HG02852 (cell line): ENCODE results near the gene PRPSAP2.
"Not testable (repeated sequence)": the region's sequence is repeated elsewhere in the genome, so short reads cannot be mapped to it uniquely, and the experiment has no call there.

ENCODE experiments used
- ATAC-seq: cut with Tn5 transposase; IDR thresholded peaks from one replicate; pipeline ENCODE4 v1.9.1; 2021; ENCODE audit warnings: mild to moderate bottlenecking, moderate library complexity; ENCODE audit not compliant: unreplicated experiment

PRPSAP2 gene

GRCh38 chr17:18937981-18938691, 80.2 kb downstream of the PRPSAP2 start:
- no peak for ATAC-seq

DNA sequence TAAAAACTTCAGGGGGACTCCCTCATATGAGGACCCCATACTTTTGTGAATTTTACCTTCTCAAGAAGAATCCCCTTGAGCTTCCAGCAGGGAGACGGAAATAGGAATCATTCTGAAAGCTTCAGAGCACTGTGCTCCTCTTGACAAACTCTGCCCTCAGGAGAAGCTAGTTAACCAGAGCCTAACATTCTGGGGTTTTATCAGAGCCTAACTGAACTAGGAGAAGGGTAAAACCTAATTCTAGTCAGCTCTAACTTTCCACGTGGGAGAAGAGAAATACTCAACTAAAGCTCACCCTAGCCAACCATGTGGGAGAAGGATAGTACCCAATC, 80.7 kb downstream of the PRPSAP2 start:
- ATAC-seq, result no peak

- ATAC-seq, result no peak
Measured at GRCh38 chr17:18944646-18945045, 86.7 kb downstream of the PRPSAP2 start.

DNA sequence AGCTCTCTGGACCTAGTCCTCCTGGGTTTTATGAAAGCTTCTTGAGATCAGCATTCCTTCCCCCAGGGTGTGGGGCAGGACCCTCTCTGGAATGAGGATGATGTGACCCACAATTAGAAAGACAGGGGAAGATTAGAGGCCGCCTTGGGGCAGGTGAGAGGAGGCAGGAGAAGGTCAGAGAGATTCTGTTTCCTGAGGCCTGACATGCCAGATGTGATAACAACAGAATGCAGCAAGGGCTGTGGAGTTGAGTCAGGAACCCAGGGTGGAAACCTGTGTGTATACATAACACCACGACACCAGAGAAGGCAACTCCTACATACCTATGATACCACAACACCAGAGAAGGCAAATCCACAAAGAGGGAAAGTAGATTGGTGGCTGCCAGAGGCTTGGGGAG, 88.6 kb downstream of the PRPSAP2 start:
- ATAC-seq, result no peak

DNA sequence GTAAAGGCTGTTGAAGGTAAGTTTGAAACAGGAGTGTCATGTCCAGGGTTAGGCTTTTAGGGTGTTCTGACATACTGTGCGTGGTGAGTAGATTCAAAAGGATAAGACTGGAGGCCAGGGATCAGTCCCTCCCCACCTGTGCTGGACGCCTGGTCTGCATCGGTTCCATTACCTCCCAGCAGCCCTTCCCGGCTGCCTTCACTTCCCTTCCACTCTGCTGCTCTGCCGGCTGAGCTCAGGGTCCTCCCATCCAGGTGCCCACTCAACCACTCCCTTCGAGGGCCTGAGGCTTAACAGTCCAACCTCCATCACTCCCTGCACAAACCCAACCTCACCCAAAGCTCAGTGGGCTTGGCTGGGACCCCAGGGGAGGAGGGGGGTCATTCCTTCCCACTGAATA, 89.9 kb downstream of the PRPSAP2 start:
- ATAC-seq, result no peak

DNA sequence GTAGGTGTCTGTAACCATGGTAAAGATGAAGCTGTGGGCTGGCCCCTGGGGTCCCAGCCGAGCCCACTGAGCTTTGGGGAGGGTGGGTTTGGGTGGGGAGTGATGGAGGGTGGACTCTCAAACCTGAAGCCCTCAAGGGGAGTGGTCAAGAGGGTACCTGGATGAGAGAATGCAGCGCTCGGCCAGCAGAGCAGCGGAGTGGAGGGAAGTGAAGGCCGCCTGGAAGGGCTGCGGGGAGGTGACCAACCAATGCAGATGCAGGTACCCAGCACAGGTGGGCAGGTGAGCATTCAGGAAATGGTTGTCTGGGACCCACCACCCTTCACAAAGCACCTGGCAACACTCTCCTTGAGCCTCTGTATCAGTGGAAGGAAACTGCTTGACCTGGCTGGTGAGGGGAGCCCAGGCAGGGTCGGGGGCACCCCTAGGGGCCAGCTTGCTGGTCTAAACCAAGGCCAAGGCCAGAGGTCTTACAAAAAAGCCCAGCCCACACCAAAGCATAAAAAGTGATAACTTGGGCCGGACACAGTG, 90.6 kb downstream of the PRPSAP2 start:
- no peak for ATAC-seq

DNA sequence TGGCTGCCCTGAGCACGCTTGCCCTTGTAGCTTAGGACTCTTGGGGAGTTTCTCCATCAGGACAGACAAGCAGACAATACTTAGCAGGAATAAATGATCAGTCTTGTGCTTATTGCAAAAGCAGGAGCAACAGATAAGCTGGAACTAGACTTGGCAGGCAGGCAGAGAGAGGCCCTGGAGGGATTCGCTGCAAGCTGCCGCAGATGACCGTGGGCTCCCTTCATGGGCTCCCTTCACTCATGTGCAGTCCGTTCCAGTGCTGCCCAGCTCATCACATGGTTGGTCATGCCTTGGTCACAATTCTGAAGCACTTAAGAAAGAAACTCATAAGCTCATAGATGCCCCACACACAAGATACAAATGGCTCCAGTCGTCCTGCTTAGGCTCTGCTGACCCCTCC, 91.6 kb downstream of the PRPSAP2 start:
- ATAC-seq, result no peak

- no peak for ATAC-seq
Measured at GRCh38 chr17:18950346-18950745, 92.4 kb downstream of the PRPSAP2 start.

DNA sequence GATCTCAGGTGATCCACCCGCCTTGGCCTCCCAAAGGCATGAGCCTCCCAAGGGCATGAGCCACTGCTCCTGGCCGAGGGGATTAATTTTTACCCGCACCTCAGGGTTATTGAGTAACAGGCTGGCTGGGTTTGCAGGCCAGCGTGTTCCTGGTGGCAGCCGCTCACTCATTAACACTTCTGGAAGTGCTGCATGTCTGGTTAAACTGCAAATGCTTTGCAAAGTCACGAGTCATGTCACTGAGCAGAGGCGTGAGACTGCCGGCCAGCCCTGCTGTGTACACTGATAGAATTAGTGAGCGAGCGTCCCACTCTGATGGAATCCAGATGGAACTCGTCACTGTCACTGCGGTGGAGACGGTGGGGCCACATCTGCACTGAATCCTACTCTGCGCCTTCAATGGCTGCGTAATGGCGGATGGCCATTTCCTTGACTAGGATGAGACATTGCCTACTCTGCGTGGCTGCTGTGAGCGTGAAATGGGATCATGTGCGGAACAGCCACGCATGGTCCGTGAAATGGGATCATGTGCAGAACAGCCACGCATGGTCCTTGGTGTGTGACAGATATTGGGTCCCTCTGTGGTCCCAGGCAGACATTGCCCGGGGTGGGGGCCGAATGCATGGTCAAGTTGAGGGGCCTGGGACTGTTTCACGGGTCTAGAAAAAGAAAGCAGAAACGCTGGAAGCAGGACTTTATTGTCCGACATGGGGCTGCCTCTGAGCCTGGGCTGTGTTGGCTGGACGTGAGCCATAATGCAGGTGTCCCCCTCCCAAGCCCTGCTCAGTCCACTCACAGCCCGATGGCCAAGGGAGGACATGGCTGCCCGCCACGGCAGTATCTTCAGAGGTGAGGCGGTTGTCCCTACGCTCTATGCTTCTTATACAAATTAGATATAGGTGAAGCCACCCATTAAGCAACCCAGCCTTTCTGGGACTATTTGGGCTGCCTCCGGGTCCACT, 93.3 kb downstream of the PRPSAP2 start:
- ATAC-seq, result no peak

- ATAC-seq, result no peak
Measured at GRCh38 chr17:18951941-18952842, 94.3 kb downstream of the PRPSAP2 start, which contains the start of gene SLC5A10. TSS of gene SLC5A10 (plus strand) at chr17:18952165. CDS start at chr17:18952206, 41 bp downstream.

DNA sequence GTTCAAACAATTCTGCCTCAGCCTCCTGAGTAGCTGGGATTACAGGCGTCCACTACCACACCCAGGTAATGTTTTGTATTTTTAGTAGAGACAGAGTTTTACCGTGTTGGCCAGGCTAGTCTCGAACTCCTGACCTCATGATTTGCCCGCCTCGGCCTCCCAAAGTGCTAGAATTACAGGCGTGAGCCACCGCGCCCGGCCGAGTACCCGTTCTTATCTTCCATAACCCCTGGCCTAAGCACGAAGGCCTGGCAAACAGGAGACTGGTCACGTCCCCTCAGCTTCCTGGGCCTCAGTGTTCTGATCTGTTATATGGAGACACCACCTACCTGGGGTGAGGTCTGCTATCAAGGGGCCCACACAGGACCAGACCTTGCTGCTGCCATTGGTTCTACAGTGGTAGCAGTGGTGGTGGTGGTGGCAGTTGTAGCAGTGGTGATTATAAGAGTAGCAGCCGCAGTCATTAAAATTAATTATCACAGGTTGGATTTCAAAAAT, 95.3 kb downstream of the PRPSAP2 start:
- ATAC-seq, result no peak

- ATAC-seq, result no peak
Measured at GRCh38 chr17:18954321-18954720, 96.4 kb downstream of the PRPSAP2 start.

- ATAC-seq, result no peak
Measured at GRCh38 chr17:18955009-18955408, 97.1 kb downstream of the PRPSAP2 start.

GRCh38 chr17:18956021-18956420, 98.1 kb downstream of the PRPSAP2 start:
- not testable (repeated sequence) for ATAC-seq

DNA sequence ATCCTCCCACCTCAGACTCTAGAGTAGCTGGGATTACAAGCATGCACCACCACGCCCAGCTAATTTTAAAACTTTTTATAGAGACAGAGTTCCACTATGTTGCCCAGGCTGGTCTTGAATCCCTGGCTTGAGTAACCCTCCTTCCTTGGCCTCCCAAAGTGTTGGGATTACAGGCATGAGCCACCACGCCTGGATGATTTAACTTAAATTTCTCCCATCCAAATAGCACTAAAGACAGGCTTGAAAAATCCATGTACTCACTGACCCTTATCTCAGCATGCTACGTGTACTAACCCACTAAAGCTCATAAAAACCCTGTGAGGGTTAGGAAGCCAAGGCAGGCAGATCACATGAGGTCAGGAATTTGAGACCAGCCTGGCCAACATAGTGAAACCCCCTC, 98.7 kb downstream of the PRPSAP2 start:
- no peak for ATAC-seq

DNA sequence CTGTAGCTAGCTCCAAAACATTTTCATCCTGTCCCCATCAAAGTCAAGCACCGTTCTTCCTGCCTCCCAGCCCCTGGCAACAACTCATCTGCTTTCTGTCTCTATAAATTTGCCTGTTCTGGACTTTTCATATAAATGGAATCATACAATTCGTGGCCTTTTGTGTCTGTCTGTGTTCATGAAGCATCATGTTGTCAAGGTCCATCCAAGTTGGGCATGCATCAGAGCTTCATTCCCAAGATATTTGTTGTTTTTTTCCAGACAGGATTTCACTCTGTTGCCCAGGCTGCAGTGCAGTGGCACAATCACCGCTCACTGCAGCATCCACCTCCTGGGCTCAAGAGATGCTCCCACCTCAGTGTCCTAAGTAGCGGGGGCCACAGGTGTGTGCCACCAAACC, 99.9 kb downstream of the PRPSAP2 start:
- ATAC-seq, result no peak

DNA sequence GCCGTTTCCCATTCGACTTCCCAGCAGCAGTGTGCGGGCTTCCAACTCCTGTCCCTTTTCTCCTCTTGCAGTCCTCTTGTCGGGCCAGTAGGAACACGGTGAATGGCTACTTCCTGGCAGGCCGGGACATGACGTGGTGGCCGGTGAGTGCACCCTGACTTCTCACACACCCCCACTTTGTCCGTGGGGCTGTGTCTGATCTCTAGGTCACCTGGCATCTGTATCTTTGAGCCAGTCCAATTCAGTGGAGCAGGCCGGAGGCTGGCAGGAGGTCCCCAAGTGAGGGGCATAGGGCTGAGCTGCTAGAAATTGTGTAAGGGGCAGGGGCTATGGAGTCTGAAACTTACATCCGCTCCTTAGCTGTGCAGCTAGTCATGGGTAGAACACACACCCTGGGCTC, 100.7 kb downstream of the PRPSAP2 start:
- no peak for ATAC-seq

DNA sequence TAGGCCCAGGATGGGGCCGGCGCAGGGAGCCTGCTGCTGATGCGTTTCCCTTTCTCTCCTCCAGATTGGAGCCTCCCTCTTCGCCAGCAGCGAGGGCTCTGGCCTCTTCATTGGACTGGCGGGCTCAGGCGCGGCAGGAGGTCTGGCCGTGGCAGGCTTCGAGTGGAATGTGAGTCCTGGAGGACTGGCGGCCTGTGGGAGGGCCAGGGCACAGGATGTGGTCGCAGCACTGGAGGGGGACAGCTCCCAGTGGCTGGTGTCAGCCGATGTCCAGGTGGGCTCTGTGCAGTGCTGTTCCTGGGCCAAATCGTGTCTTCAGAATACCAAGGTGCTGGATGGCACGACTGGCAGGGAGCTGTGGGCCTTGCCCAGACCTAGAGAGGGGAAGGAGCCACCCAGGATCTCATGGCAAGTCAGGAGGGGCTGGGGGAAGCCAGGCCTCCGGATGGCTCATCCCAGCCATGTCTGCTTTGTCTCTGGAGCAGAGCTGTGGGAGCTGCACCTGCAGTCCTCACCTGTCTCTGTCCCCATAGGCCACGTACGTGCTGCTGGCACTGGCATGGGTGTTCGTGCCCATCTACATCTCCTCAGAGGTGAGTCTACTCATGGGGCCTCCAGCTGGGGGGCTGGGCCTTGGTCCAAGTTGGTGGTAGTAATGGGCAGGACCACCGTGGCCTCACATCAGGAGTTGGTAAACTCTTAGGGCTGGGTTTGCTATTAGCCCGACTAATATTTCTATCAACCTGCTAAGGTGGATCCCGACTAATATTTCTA, 101.3 kb downstream of the PRPSAP2 start:
- ATAC-seq, result no peak

GRCh38 chr17:18959845-18960240, 101.9 kb downstream of the PRPSAP2 start:
- no peak for ATAC-seq

- ATAC-seq, result no peak
Measured at GRCh38 chr17:18960241-18960665, 102.3 kb downstream of the PRPSAP2 start.
